LNCaP clone FGC (cell line): ENCODE data around the gene FBH1.
"Not testable (repeated sequence)": the region's sequence is repeated elsewhere in the genome, so short reads cannot be mapped to it uniquely, and the experiment has no call there.

ENCODE experiments used
- DNase-seq: peaks from one replicate; pipeline ENCODE4 v3.0.0-alpha.2; 2011; ENCODE audit warnings: low read depth
- H3K4me3 ChIP-seq: 2 replicates; pipeline ENCODE4 v1.5.1; 2011; ENCODE audit warnings: mild to moderate bottlenecking, low read depth, low read length, control low read depth
- TF ChIP-seq, protein P1 (sequence below): IDR thresholded peaks from 2 replicates; pipeline ENCODE4 v1.5.1; 2012; ENCODE audit warnings: mild to moderate bottlenecking; ENCODE audit not compliant: control insufficient read depth, insufficient read depth; ENCODE audit errors: extremely low read depth

The FBH1 gene

DNA sequence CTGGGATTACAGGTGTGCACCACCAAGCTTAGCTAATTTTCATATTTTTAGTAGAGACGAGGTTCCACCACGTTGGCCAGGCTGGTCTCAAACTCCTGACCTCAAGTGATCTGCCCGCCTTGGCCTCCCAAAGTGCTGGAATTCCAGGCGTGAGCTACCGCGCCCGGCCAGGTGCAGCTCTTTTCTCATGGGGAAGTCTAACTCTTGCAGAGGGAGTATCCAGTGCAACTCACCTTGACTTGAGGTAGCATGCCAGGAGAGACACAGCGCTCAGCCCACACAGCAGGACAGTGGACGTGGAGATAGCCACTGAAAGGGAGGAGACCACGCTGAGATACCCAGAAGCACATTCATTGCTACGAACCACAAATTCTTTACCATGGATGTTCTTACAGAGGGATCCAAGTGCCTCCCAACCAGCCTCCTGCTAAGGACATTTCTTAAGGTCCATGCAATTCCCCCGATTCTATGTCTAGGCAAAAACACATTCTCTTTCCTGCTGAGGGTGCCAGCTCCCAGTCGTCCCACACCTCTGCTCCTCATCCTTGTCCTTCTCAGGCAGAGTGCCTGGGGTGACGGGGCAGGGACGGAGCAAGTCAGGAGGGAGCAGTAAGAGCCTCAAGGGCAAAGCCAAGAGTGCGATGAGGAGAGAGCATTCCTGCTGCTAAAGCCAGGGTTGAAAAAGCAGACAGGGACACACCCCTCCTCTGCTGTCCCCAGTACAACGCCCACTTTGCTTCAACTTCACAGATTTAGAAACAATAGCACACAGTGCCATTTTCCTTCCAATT, 66.3 kb downstream of the FBH1 start:
- no peak overlapping the region for H3K4me3 ChIP-seq
- TF ChIP-seq, protein P1, sequence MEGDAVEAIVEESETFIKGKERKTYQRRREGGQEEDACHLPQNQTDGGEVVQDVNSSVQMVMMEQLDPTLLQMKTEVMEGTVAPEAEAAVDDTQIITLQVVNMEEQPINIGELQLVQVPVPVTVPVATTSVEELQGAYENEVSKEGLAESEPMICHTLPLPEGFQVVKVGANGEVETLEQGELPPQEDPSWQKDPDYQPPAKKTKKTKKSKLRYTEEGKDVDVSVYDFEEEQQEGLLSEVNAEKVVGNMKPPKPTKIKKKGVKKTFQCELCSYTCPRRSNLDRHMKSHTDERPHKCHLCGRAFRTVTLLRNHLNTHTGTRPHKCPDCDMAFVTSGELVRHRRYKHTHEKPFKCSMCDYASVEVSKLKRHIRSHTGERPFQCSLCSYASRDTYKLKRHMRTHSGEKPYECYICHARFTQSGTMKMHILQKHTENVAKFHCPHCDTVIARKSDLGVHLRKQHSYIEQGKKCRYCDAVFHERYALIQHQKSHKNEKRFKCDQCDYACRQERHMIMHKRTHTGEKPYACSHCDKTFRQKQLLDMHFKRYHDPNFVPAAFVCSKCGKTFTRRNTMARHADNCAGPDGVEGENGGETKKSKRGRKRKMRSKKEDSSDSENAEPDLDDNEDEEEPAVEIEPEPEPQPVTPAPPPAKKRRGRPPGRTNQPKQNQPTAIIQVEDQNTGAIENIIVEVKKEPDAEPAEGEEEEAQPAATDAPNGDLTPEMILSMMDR = no peak
- DNase-seq = no peak

DNA sequence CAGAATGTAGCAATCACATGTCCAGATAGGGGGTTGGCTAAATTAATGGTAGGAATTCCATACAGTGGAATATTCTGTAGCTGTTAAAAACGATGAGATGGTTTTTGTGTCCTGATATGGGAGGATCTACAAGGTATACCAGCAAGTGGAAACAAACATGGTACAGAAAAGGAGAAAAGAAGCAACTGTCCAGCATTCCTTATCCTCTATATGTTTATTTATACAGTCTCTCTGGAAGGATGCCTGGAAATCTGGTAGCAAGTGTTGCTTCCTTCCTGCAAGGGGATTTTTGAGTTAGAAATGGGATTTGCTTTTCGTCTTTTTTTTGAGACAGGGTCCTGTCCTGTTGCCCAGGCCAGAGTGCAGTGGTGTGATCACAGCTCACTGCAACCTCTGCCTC, 68.0 kb downstream of the FBH1 start:
- DNase-seq = peak; percentile 36
- no peak overlapping the region for H3K4me3 ChIP-seq
- TF ChIP-seq, protein P1 = no peak

DNA sequence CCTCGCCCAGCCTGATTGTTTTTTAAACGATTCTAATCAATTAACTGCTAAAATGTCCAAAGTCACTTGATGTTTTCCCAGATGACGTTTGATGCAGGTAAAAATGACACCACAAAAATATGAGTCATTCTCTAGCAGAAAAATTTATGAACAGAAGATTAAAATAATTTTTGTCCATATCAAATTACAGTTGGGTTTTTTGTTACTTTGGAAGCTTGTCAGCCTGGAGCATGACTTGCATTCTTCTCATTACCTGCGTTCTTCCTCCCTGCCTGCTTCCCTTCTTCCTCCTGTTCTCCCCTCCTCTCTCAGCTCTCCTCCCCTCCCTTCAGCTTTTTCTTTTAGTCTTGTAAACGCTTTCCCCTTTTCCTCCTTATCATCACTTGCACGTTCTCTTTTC, 68.6 kb downstream of the FBH1 start:
- no peak overlapping the region for H3K4me3 ChIP-seq
- DNase-seq = no peak
- TF ChIP-seq, protein P1 = no peak

DNA sequence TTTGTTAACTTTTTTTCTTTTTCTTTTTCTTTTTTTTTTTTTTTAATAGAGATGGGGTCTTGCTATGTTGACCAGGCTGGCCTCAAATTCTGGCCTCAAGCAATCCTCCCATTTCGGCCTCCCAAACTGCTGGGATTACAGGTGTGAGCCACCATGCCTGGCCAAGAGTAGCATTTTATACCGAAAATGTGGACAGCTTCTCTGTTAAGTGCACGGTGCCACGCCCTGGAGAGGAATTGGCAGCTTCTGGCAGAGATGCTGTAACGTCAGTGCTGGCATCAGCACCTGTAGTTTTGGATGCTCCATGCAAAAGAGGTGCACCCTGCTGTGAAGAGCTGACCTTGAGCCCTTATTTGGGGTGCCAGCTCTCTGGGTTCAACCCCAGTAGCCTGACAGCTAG, 69.1 kb downstream of the FBH1 start:
- no peak for DNase-seq
- TF ChIP-seq, protein P1 = no peak
- H3K4me3 ChIP-seq = no peak overlapping the region

DNA sequence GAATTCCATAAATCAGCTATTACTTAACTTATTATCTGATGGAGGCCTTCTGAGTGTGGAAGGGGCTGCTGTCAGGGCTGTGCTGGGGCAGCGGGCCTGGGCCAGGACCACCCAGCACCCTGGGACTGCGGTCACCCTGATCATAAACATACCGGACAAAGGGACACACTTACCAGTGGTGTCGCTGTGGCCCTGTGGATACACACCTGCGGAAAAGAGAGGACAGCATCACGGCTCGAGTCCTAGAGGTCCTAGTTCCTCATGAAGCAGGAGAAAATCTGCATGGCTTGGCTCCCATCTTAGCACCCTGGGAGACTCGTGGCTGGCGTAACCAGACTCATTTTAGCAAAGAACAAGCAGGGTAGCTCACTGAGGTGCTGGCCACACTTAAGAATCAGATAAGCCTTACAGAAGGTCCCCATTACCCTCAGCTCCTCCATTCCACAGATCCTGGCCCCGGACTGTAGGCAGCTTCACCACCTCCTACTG, 69.6 kb downstream of the FBH1 start:
- no peak for DNase-seq
- TF ChIP-seq, protein P1 = no peak

DNA sequence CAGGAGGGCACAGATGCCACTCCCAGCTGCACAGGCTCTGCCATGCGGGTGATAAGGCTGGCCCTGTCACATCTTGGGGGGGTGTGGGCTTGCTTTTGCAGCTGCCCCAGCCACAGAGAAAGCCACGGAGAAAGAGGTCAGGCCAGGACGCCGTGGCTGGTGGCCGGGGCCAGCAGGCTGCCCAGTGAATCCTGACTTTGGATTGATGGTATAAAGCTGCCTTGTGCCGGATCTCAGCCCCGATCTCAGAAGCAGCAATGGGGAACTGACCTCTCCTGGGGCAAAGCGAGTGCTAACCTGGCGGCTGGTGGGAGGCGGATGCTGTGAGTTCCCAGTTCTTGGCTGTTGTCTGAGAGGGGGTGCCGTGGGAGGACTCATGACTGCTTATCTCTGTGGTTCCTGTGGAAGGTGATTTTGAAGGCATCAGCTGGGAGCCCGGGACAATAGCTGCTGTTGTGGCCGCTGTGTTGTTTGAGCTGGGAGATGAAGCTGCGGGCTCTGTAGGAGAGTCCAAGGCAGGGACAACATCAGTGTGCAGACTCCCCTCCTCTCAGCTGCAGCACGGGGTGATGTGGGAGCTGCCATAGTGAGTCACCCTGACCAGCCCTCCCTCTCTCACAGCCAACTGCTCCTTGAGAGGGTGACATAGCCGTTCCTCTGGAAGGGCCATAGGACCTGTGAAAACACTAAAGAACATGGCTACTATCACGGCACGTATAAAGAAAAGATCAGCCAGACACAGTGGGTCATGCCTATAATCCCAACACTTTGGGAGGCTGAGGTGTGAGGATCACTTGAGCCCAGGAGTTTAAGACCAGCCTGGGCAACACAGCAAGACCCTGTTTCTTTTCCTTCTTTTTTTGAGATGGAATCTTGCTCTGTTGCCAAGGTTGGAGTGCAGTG, 70.3 kb downstream of the FBH1 start:
- no peak for DNase-seq
- TF ChIP-seq, protein P1 = no peak
- no peak overlapping the region for H3K4me3 ChIP-seq

More for the DNA sequence above, 69.6 kb downstream of the FBH1 start:
- no peak overlapping the region for H3K4me3 ChIP-seq

DNA sequence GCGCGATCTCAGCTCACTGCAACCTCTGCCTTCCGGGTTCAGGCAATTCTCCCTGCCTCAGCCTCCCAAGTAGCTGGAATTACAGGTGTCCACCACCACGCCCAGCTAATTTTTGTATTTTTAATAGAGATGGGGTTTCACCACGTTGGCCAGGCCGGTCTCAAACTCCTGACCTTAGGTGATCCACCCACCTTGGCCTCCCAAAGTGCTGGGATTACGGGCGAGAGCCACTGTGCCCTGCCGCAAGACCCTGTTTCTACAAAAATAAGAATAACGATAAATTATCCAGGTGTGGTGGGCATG, 70.9 kb downstream of the FBH1 start:
- DNase-seq, H3K4me3 ChIP-seq: not testable (repeated sequence)
